Adipose tissue (tissue), 3 donors: Measurements from ENCODE around the gene ATF2. TPM values are rescaled to one million over a fixed set of nuclear protein-coding genes. Genes with fewer than 3 reads are reported as not detected.
"Not testable (repeated sequence)": the region's sequence is repeated elsewhere in the genome, so short reads cannot be mapped to it uniquely, and the experiment has no call there.

ENCODE experiments used
- H3K27ac ChIP-seq: one replicate; pipeline ENCODE4 v1.5.1; 2013; ENCODE audit warnings: low read depth, low read length
- WGBS, 3 donors: extraction: QIAGEN DNeasy Blood & Tissue Kit; methylation state at CpG; one replicate each; pipeline ENCODE4 v1.1.7; 2013; 5-methylcytosine and 5-hydroxymethylcytosine counted together
- polyA plus RNA-seq, 3 donors: library from polyadenylated mRNA; stranded (reverse); fragments of 200-250 nt; gene quantifications; one replicate each; pipeline ENCODE4 v1.2.3, GENCODE V29; 2013
- donor health status: healthy with polysubstance abuse.
- donor health status: Bipolar disorder and iron deficiency.
- donor health status: healthy.

Gene ATF2
- polyA plus RNA-seq, 3 donors: 10.5 to 16.2 (median 16.1) TPM

DNA sequence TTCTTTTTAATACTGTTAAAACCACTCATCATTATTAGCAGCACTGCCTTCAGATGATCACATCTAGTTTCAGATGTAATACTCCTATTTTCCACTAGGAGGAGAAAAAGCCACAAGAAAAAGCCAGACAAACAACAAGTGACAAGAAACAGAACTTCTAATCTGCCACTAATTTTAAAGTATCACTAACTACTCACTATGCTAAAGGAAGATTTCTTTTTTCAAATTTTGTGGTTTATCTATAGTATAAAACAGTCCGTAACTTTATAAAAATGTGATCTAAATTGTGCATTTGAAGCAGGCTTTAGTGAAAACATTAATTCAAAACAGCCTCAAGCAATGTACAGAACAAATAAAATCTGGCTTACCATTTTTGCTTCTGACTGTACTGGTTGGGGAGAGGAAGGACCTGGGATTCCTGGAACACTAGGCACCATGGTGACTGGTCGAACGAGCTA, 56.8 kb downstream of the ATF2 start:
- H3K27ac ChIP-seq: no peak overlapping the region
- WGBS, 3 donors: 77 to 87% (median 85%) methylated on average over 3 of the region's 3 CpGs

GRCh38 chr2:175108091-175108490, 59.9 kb downstream of the ATF2 start:
- 98 to 100% (median 98%) methylated on average over 19 to 39 of the region's 39 CpGs for WGBS, 3 donors

GRCh38 chr2:175107146-175107545, 60.9 kb downstream of the ATF2 start:
- 93 to 99% (median 93%) methylated on average over 4 of the region's 4 CpGs for WGBS, 3 donors
- no peak overlapping the region for H3K27ac ChIP-seq

More at GRCh38 chr2:175108091-175108490, 59.9 kb downstream of the ATF2 start:
- not testable (repeated sequence) for H3K27ac ChIP-seq

GRCh38 chr2:175103191-175103590, 64.8 kb downstream of the ATF2 start:
- H3K27ac ChIP-seq: no peak overlapping the region
- 89 to 100% (median 94%) methylated on average over 1 of the region's 1 CpG for WGBS, 3 donors

- H3K27ac ChIP-seq: no peak overlapping the region
Observed at GRCh38 chr2:175101514-175101913, 66.5 kb downstream of the ATF2 start.

GRCh38 chr2:175097297-175097696, 70.7 kb downstream of the ATF2 start:
- 88 to 95% (median 93%) methylated on average over 5 of the region's 5 CpGs for WGBS, 3 donors
- no peak overlapping the region for H3K27ac ChIP-seq

GRCh38 chr2:175084117-175084516, 83.9 kb downstream of the ATF2 start:
- WGBS, 3 donors: 95 to 98% (median 98%) methylated on average over 4 of the region's 4 CpGs
- H3K27ac ChIP-seq: not testable (repeated sequence)

DNA sequence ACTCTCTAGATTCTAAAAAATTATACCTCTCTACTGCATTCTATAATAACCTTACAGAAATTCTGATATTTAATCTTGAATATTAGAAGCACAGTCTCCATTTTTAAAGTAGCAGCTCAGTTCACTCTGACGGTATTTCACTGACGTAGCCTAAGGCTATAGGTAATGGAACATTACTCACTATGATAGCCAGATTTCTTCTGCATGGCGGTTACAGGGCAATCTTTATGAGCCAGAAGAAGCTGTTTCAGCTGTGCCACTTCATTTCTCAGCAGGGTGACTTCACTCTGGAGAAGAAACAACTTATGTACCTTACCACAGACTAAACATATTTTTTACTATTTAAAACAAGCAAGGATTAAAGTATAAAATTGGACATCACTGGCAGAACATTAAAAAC, 87.5 kb downstream of the ATF2 start:
- WGBS, 3 donors: 95 to 97% (median 96%) methylated on average over 3 of the region's 3 CpGs

DNA sequence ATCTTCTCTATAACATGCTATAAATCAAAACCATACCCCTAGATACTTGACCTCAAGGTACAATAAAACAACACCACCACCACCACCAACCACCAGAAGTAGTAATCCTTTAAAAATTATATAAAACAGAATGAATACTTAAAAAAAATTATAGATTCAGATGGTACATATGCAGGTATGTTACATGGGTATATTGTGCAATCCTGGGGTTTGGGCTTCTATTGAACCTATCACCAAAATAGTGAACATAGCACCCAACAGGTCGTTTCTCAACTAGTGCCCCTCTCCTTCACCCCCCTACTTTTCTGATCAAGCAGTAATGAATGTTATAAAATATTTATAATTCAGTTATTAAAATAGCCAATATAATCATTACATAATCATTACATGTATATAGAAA, 91.7 kb downstream of the ATF2 start:
- 77 to 94% (median 91%) methylated on average over 1 of the region's 1 CpG for WGBS, 3 donors
- H3K27ac ChIP-seq: no peak overlapping the region

More for the DNA sequence above, 87.5 kb downstream of the ATF2 start:
- no peak overlapping the region for H3K27ac ChIP-seq

GRCh38 chr2:175074478-175074877, 93.5 kb downstream of the ATF2 start:
- no peak overlapping the region for H3K27ac ChIP-seq
- 91 to 94% (median 93%) methylated on average over 6 of the region's 6 CpGs for WGBS, 3 donors

DNA sequence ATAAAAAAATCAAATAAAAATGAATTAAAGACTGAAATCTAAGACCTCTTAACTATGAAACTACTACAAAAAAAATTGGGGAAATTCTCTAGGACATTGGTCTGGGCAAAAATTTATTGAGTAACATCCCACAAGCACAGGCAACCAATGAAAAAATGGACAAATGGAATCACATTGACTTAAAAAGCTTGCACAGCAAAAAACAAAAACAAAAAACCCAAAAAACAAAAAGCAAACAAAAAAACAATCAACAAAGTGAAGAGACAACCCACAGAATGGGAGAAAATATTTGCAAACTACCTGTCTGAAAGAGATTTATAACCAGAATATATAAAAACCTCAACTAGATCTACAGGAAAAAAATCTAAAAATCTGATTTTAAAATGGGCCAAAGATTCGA, 99.5 kb downstream of the ATF2 start:
- WGBS, 3 donors: 93 to 97% (median 95%) methylated on average over 1 of the region's 1 CpG
- H3K27ac ChIP-seq: no peak overlapping the region

- WGBS, 3 donors: 92 to 97% (median 95%) methylated on average over 4 of the region's 4 CpGs
- H3K27ac ChIP-seq: no peak overlapping the region
Observed at GRCh38 chr2:175066411-175066810, 101.6 kb downstream of the ATF2 start.

- no peak overlapping the region for H3K27ac ChIP-seq
- 98 to 99% (median 99%) methylated on average over 5 of the region's 5 CpGs for WGBS, 3 donors
Observed at GRCh38 chr2:175064797-175065196, 103.2 kb downstream of the ATF2 start.

DNA sequence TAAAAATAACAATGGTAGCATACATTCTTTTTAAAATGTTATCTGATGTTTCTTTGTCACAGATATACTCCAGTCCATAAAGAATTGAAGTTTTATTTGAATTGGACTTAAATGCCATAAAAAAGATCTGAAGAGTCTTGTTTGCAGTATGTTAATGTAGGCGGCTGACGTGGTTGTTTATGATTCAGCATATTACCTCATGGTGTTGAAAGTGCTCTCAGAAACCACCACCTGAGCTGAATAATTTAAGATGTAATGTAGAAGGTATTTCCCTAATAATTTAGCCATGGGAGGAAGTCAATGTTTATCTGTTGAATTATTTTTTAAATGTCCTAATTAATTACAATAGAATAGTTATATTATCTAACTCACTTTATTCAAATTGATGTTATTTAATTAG, 104.3 kb downstream of the ATF2 start:
- WGBS, 3 donors: 94 to 95% (median 94%) methylated on average over 2 of the region's 2 CpGs
- H3K27ac ChIP-seq: no peak overlapping the region

GRCh38 chr2:175062787-175063585, 105.0 kb downstream of the ATF2 start:
- 81 to 98% (median 95%) methylated on average over 10 of the region's 10 CpGs for WGBS, 3 donors

GRCh38 chr2:175057078-175057685, 110.8 kb downstream of the ATF2 start:
- 92 to 99% (median 94%) methylated on average over 5 of the region's 5 CpGs for WGBS, 3 donors

More at GRCh38 chr2:175062787-175063585, 105.0 kb downstream of the ATF2 start:
- H3K27ac ChIP-seq: no peak overlapping the region

DNA sequence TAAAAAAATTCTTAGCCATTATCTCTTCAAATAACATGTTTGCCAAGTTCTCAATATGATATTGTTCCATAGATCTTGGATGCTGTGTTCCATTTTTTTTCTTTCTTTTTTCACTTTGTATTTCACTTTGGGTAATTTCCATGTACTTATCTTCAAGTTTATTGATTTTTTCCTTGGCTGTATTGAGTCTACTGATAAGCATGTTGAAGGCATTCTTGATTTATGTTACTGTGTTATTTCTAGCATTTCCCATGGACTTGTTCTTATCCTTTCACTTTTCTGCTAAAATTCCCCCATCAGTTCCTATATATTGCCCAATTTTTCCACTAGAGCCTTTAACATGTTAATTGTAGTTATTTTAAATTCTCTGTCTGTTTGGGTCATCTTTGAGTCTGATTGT, 112.0 kb downstream of the ATF2 start:
- H3K27ac ChIP-seq: no peak overlapping the region

More at GRCh38 chr2:175057078-175057685, 110.8 kb downstream of the ATF2 start:
- H3K27ac ChIP-seq: no peak overlapping the region

DNA sequence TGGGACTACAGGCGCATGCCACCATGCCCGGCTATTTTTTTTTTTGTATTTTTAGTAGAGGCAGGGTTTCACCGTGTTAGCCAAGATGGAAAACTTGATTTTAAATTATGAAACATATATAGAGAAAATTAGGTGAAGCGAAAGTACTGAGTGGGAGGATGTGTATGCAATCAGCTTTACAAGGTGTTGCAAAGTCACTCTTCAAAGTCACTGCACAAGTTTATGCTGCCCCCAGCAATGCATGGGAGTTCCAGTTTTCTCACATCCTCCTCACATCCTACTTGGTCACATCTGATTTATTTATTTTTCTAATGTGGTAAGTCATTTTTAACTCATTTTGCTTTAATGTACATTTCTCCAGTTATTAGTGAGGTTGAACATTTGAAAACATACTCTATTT, 113.7 kb downstream of the ATF2 start:
- no peak overlapping the region for H3K27ac ChIP-seq
- WGBS, 3 donors: 87 to 95% (median 92%) methylated on average over 4 of the region's 4 CpGs

- no peak overlapping the region for H3K27ac ChIP-seq
Observed at GRCh38 chr2:175049661-175050060, 118.3 kb downstream of the ATF2 start.

- 72 to 98% (median 76%) methylated on average over 2 of the region's 2 CpGs for WGBS, 3 donors
- H3K27ac ChIP-seq: no peak overlapping the region
Observed at GRCh38 chr2:175048275-175048674, 119.7 kb downstream of the ATF2 start.
